HFF-Myc (cell line): ENCODE measurements around the gene SCMH1.

Experiments
- DNase-seq: peaks from one replicate; pipeline ENCODE4 v3.0.0-alpha.2; 2011; ENCODE audit warnings: low read depth; ENCODE audit errors: extremely low read depth
- H3K4me3 ChIP-seq: replicated peaks from 2 replicates; pipeline ENCODE4 v1.5.1; 2011; ENCODE audit warnings: low read depth, mild to moderate bottlenecking, control low read depth, low read length
- CTCF ChIP-seq: IDR thresholded peaks from 2 replicates; pipeline ENCODE4 v1.5.1; 2012; ENCODE audit warnings: mild to moderate bottlenecking, low read depth, low read length, control low read depth; ENCODE audit errors: missing control alignments

Gene SCMH1

DNA sequence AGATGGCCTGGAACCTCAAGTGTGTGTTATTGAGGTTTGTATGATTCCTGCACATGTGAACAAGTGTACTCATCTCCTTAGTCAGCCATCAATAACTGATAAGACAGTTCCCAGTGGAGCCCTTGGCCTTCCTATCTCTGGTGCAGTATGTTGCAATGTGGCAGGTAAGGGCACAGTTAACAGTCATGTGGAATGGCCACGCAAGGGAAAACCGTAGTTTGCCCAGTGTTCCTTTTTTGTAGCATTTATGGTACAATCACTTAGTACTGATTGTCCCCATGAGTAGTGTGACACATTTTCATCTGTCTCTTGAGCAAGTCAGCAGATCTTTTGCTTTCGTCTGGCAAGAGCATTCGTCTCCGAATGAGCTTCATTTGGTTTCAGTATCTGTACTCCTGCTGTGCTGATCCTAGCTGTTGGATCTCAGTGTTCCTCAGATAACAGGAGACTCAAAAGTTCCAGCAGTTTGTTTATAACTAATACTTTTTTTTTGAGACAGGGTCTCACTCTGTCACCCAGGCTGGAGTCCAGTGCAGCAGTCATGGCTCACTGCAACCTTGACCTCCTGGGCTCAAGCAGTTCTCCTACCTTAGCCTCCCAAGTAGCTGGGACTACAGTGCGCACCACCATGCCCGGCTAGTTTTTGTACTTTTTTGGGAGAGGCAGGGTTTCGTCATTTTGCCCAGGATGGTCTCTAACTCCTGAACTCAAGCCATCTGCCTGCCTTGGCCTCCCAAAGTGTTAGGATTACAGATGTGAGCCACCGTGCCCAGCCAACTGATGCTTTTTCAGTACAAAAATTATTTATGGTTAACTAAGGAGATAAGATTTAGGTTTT lies 254.4 kb downstream of the SCMH1 start:
- no peak for TF ChIP-seq CTCF
- no peak overlapping the region for H3K4me3 ChIP-seq
- no peak for DNase-seq

DNA sequence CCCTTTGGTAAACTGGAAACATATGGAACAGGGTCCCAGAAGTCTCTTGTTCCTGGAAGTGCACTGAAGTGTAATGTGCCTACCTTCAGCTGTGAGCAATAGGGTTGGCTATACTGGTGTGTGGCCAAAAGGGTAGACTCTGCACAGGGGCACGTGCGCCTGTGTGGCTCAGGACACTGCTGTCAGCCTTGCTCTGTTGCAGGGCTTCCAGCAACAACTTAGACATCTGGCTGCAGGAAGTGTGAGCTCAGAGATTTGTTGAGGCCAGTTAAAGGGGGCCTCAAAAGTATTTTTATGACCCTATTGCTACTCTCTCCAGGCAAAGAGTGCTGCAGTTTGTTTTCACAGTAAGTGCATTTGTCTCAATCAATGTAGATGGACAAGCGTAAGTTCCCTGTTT lies 255.2 kb downstream of the SCMH1 start:
- H3K4me3 ChIP-seq = no peak overlapping the region
- no peak for DNase-seq
- TF ChIP-seq CTCF = no peak

DNA sequence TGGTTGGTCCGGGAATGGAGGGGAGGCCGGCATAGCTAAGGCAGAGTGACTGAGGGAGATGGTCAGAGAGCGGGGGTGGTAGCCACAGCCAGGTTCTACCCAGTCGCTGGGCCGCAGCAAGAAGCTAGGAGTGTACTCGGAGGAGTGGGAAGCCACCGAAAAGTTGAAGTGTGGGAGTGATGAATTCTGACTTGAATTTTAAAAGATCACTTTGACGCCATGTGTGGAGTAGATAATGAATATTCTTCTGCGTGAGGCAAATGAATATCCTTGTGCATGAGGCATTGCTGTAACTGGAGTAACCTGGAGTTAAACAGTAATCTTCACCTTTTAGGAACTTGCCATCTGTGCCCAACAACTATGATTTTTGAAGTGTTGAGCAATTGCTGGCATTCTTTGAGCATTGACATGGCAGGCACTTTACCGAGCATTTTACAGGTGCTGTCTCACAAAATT lies 255.8 kb downstream of the SCMH1 start:
- DNase-seq = no peak
- H3K4me3 ChIP-seq = no peak overlapping the region
- TF ChIP-seq CTCF = no peak

DNA sequence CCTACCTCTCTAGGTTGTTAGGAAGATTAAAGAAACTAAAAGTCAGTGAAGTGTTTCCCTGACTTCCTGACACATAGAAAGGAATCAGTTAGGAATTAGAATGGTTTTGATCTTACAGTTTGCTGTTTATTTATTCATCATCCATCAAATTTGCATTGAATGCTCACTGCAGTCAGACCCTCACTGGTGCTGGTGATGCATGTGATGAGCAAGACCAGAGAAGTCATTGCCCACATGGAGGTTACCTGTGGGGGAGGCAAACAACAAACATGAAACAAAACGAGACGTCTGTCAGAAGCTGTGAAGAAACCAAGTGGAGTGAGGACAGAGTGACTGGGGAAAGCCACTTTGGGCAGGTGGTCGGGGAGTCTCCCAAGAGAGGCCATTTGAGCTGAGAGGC lies 256.2 kb downstream of the SCMH1 start:
- TF ChIP-seq CTCF = no peak
- no peak overlapping the region for H3K4me3 ChIP-seq
- no peak for DNase-seq

- no peak for DNase-seq
- no peak for TF ChIP-seq CTCF
- H3K4me3 ChIP-seq = no peak overlapping the region
Observed at GRCh38 chr1:40985161-40985560, 256.9 kb downstream of the SCMH1 start.

DNA sequence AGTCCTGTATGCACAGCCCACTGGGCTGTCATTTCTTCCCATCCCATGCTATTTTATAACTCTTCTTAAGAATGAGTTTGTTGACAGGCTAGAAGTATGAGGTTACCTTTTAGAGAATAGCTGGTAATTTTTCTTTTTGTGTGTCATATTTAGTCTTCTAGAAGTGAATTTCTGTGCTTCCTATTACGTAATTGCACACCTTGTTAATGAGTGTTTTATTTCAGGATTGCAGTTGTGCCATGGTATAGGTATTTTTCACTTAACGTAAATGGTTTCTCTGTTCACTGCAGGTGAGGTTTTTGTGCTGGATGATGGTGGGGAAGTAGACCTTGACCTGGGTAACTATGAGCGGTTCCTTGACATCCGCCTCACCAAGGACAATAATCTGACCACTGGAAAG lies 257.6 kb downstream of the SCMH1 start:
- DNase-seq = no peak
- H3K4me3 ChIP-seq = no peak overlapping the region
- TF ChIP-seq CTCF = no peak

DNA sequence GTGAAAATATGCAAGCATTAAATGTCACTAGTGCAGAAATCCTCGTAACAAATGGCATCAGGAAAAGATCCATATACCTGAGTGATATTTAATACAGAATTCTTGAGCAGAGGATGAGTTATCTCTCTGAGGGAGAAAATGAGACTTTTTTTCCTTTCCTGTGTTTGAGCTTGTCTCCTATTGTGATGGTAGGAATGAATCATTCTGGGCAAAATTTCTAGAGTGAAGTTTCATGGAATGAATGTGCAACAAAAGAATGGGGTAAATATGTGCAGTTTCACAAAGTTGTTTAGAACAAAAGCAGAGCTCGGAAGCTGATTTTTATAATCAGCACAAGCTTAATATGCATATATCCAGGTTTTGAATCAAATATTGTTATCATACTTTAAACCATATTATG lies 258.0 kb downstream of the SCMH1 start:
- TF ChIP-seq CTCF = no peak
- no peak overlapping the region for H3K4me3 ChIP-seq
- no peak for DNase-seq
